Gastrocnemius medialis (tissue), 4 donors: Measurements from ENCODE around the gene APBA1. TPM values are rescaled to one million over a fixed set of nuclear protein-coding genes. Genes with fewer than 3 reads are reported as not detected.

Source experiments
- ATAC-seq, 2 donors: fragments of 150-250 bp; one replicate each; pipeline ENCODE4 v1.9.1; 2016
- DNase-seq, 2 donors: peaks; one replicate each; pipeline ENCODE4 v3.0.0-alpha.2; 2019
- H3K27ac ChIP-seq, 4 donors: fragments of 200-600 bp; sonication (generic); 1 replicate in 1 of 4; 2 replicates in 3 of 4; pipeline ENCODE4 v1.5.1; 2016 to 2018; ENCODE audit warnings: mild to moderate bottlenecking in 2 of 4, moderate library complexity in 1 of 4
- H3K27me3 ChIP-seq, 3 donors: fragments of 200-600 bp; sonication (generic) in 2 of 3; 1 replicate in 1 of 3; 2 replicates in 2 of 3; pipeline versions ENCODE4 v1.5.1 to v1.6.0; 2016 to 2019; ENCODE audit warnings: mild to moderate bottlenecking in 1 of 3, moderate library complexity in 1 of 3
- H3K36me3 ChIP-seq, 2 donors: fragments of 200-600 bp; sonication (generic) in 1 of 2; one replicate each; pipeline ENCODE4 v1.5.1; 2017 to 2018
- H3K4me1 ChIP-seq, 2 donors: fragments of 200-600 bp; sonication (generic) in 1 of 2; one replicate each; pipeline ENCODE4 v1.5.1; 2016 to 2017; ENCODE audit warnings: mild to moderate bottlenecking in 2 of 2
- H3K4me3 ChIP-seq, 4 donors: fragments of 200-600 bp; sonication (generic) in 3 of 4; 1 replicate in 1 of 4; 2 replicates in 3 of 4; pipeline ENCODE4 v1.5.1; 2016 to 2019; ENCODE audit warnings: mild to moderate bottlenecking in 2 of 4
- H3K9me3 ChIP-seq, 3 donors: fragments of 200-600 bp; sonication (generic) in 2 of 3; 1 replicate in 1 of 3; 2 replicates in 2 of 3; pipeline ENCODE4 v1.5.1; 2016 to 2019
- POLR2A ChIP-seq, 2 donors: fragments of 450-650 bp; IDR thresholded peaks; one replicate each; pipeline ENCODE4 v1.6.1; 2017; ENCODE audit warnings: antibody characterized with exemption in 2 of 2, mild to moderate bottlenecking in 2 of 2, moderate library complexity in 2 of 2
- in situ Hi-C, 4 donors: fragments of 200-750 bp; cut with MboI; loops; one replicate each; pipeline versions ENCODE4 v1.15.0 to v1.8.0; 2017; ENCODE audit warnings: low sequenced_read_pairs in 4 of 4
- intact Hi-C: fragments of 100-400 bp; cut with DNase I; formaldehyde crosslinking; loops from one replicate; pipeline ENCODE4 v1.15.1; 2023; ENCODE audit warnings: low total_unique reads
- total RNA-seq, 4 donors: library from RNA; depleted of rRNA; stranded (reverse); fragments of >200 nt; gene quantifications; one replicate each; pipeline versions ENCODE4 v1.1.0 to v1.2.3, GENCODE V29; 2016
- TF ChIP-seq, protein P1 (sequence below), 5 experiments: fragments of 450-650 bp in 3 of 5; fragments of 200-600 bp in 2 of 5; sonication (generic) in 2 of 5; IDR thresholded peaks in 4 of 5; conservative IDR thresholded peaks in 1 of 5; 1 replicate in 4 of 5; 2 replicates in 1 of 5; pipeline ENCODE4 v1.5.1; 2016 to 2019; ENCODE audit warnings: antibody characterized with exemption in 5 of 5, mild to moderate bottlenecking in 3 of 5, moderate library complexity in 3 of 5

APBA1 gene
- total RNA-seq, 4 donors from 2014 or later: 0.61 to 2.3 (median 1.4) TPM

DNA sequence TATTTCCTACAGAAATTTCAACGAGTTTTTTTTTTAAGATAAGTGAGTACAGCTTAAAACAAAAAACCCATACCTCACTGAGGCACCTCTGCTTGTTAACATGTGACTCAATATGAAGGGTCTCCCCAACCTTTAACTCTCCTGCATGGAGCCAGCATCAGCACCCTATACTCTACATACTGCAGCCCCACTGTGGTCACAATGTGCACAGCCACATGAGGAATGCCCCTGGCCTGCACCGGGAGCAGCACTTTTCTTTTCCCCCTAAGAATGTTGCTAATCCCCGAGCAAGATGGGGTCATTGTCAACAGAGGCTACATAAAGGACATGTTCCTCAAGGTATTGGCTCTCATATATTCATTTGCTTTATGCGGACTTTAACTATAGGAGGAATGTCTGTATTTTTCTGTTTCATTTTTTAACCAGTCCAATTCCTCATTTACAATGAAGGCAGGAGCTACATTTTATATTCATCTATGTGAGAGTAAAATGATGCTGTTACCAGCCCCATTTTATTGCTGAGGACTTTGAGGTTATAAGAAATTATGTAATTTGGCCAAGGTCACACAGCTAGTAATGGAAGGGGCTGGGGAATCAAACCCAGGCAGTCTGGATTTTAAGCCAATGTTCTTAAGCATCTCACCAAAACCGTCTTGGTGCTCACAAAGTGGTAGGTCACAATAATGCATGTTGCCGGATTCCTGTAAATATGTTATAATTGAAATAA, 93.0 kb downstream of the APBA1 start:
- H3K9me3 ChIP-seq: no peaks in the 10 kb centered on the region
- DNase-seq (no peak), ATAC-seq (no peak)
- H3K27me3 ChIP-seq: no peaks in the 10 kb centered on the region
- H3K27ac ChIP-seq: no peak overlapping the region
- intact Hi-C loops (no loop called here), in situ Hi-C loops (no loop called here)
- TF ChIP-seq, protein P1, sequence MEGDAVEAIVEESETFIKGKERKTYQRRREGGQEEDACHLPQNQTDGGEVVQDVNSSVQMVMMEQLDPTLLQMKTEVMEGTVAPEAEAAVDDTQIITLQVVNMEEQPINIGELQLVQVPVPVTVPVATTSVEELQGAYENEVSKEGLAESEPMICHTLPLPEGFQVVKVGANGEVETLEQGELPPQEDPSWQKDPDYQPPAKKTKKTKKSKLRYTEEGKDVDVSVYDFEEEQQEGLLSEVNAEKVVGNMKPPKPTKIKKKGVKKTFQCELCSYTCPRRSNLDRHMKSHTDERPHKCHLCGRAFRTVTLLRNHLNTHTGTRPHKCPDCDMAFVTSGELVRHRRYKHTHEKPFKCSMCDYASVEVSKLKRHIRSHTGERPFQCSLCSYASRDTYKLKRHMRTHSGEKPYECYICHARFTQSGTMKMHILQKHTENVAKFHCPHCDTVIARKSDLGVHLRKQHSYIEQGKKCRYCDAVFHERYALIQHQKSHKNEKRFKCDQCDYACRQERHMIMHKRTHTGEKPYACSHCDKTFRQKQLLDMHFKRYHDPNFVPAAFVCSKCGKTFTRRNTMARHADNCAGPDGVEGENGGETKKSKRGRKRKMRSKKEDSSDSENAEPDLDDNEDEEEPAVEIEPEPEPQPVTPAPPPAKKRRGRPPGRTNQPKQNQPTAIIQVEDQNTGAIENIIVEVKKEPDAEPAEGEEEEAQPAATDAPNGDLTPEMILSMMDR (IDR thresholded peaks at IDR 0.05 in 4 of 5, conservative IDR thresholded peaks at IDR 0.05 in 1 of 5): no peak
- no peak for TF ChIP-seq POLR2A (IDR thresholded peaks at IDR 0.05)
- H3K36me3 ChIP-seq: no peaks in the 10 kb centered on the region
- no peak overlapping the region for H3K4me3 ChIP-seq
- no peaks in the 10 kb centered on the region for H3K4me1 ChIP-seq

DNA sequence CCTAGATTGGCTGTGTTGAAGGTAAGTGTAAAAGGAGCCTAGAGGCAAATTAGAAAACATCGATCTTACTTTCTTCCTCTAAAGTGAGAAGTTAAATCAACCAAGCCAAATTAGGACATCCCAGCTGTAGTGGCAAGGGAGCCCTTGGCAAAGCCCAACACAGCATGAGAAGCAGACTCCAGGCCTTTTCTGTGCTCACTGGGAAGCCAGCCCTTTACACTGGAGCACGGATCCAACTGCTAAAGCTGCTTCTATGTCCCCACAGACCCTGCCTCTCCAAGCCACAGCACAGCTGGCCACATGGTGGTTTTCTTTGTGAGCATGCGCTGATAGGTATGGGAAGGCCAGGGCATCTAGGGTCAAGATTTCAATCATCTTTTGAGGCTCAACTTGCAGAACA, 94.1 kb downstream of the APBA1 start:
- no peak overlapping the region for H3K27ac ChIP-seq
- in situ Hi-C loops: no loop called here
- no peak overlapping the region for H3K4me3 ChIP-seq
- ATAC-seq: no peak
- no peak for TF ChIP-seq POLR2A (IDR thresholded peaks at IDR 0.05)
- TF ChIP-seq, protein P1 (IDR thresholded peaks at IDR 0.05 in 4 of 5, conservative IDR thresholded peaks at IDR 0.05 in 1 of 5): no peak
- intact Hi-C loops: no loop called here
- H3K4me1 ChIP-seq: no peaks in the 10 kb centered on the region
- DNase-seq: peak in 1 of 2 donors; percentile 13
- H3K9me3 ChIP-seq: no peaks in the 10 kb centered on the region
- H3K36me3 ChIP-seq: no peaks in the 10 kb centered on the region
- H3K27me3 ChIP-seq: no peaks in the 10 kb centered on the region

DNA sequence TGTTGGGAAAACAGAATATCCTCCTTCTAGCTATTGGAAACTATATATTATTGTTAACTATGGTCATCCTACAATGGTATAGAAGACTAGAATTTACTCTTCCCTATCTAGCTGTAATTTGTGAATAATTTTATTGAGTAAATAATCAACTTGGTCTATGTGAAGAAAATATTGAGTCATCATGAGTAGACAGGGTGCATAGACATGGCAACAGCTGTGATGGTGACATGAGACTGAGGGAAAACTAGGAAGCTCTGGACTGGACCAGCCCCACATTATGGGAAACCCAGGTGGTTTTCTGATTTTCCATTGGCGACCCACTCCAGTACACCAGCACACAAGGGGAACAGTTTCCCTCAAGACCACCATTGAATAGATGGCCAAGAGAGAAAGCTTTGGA, 95.0 kb downstream of the APBA1 start:
- H3K4me3 ChIP-seq: no peak overlapping the region
- TF ChIP-seq, protein P1 (IDR thresholded peaks at IDR 0.05 in 4 of 5, conservative IDR thresholded peaks at IDR 0.05 in 1 of 5): no peak
- no peak for TF ChIP-seq POLR2A (IDR thresholded peaks at IDR 0.05)
- H3K4me1 ChIP-seq: no peaks in the 10 kb centered on the region
- intact Hi-C loops: no loop called here
- no peaks in the 10 kb centered on the region for H3K9me3 ChIP-seq
- H3K27me3 ChIP-seq: no peaks in the 10 kb centered on the region
- DNase-seq (no peak), ATAC-seq (no peak)
- no peaks in the 10 kb centered on the region for H3K36me3 ChIP-seq
- in situ Hi-C loops: no loop called here
- no peak overlapping the region for H3K27ac ChIP-seq

DNA sequence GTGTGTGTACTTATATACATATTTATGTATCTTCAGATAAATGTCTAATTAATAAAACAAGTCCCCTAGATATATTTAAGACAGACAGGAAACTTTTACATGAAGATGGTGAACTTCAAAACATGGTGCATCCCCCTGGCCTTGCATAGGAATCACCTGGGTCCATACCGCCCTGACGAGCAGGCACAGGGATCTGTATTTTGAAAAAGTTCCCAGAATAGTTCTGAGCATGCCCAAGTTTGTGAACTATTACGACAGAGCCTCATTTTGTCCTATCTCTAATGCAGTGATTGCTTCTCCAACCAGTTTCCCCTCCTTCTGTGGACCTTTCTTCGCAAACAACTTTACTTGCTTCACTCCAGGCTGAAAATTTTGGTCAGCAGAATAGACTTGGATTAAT, 98.1 kb downstream of the APBA1 start:
- no peak overlapping the region for H3K27ac ChIP-seq
- peaks cover 0 to 6% of the 10 kb centered on the region in 2 donors for H3K4me1 ChIP-seq
- in situ Hi-C loops: no loop called here
- intact Hi-C loops: no loop called here
- DNase-seq: no peak
- H3K36me3 ChIP-seq: no peaks in the 10 kb centered on the region
- H3K9me3 ChIP-seq: no peaks in the 10 kb centered on the region
- no peak for TF ChIP-seq POLR2A (IDR thresholded peaks at IDR 0.05)
- TF ChIP-seq, protein P1 (IDR thresholded peaks at IDR 0.05 in 4 of 5, conservative IDR thresholded peaks at IDR 0.05 in 1 of 5): no peak
- H3K27me3 ChIP-seq: no peaks in the 10 kb centered on the region
- no peak for ATAC-seq
- H3K4me3 ChIP-seq: no peak overlapping the region

DNA sequence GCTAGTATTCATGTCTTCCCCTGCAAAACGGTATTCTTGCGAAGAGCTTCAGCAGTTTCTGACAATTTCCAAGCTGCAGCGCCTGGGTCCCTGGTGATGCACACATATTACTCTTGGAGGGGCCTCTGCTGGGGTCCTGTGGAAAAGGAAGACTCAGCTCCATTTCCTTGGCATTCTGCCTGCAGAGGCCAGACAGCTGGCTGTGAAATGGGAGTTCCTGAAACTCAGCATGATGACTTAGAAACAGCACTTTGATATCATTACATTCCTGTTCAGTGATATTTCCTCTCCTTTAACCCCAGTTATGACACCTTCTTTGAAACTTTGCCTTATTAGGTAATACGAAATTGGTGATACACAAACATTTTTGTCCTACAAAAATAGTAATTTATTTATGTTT, 98.5 kb downstream of the APBA1 start:
- Histone ChIP-seq H3K27ac (no peak overlapping the region), H3K27me3 (no peaks in the 10 kb centered on the region), H3K9me3 (no peaks in the 10 kb centered on the region), H3K4me1 (peaks cover 0 to 6% of the 10 kb centered on the region in 2 donors), H3K4me3 (no peak overlapping the region), H3K36me3 (no peaks in the 10 kb centered on the region)
- ATAC-seq: no peak
- TF ChIP-seq, protein P1 (IDR thresholded peaks at IDR 0.05 in 4 of 5, conservative IDR thresholded peaks at IDR 0.05 in 1 of 5): no peak
- no peak for TF ChIP-seq POLR2A (IDR thresholded peaks at IDR 0.05)
- DNase-seq: no peak
- intact Hi-C loops: no loop called here
- in situ Hi-C loops: no loop called here
